GM18498 (cell line): ENCODE data around the gene LASP1NB.
"Not testable (repeated sequence)": the region's sequence is repeated elsewhere in the genome, so short reads cannot be mapped to it uniquely, and the experiment has no call there.

Source experiments
- ATAC-seq: cut with Tn5 transposase; IDR thresholded peaks from one replicate; pipeline ENCODE4 v1.9.1; 2021; ENCODE audit warnings: mild to moderate bottlenecking, moderate library complexity; ENCODE audit not compliant: unreplicated experiment

Gene LASP1NB

GRCh38 chr17:38896346-38896954 is 29.0 kb upstream of the LASP1NB start:
- ATAC-seq = no peak

GRCh38 chr17:38897176-38897575 is 28.2 kb upstream of the LASP1NB start:
- ATAC-seq = no peak

GRCh38 chr17:38897671-38898290 is 27.6 kb upstream of the LASP1NB start:
- ATAC-seq = no peak

- ATAC-seq = peak; percentile 30
These were observed 27.1 kb upstream of the LASP1NB start for GRCh38 chr17:38898291-38898679.

- ATAC-seq = peak; percentile 82
These were observed 26.5 kb upstream of the LASP1NB start for GRCh38 chr17:38898812-38899348.

GRCh38 chr17:38899421-38899820 is 26.0 kb upstream of the LASP1NB start:
- no peak for ATAC-seq

- ATAC-seq = no peak
These were observed 24.3 kb upstream of the LASP1NB start for GRCh38 chr17:38900978-38901656.

- no peak for ATAC-seq
These were observed 22.0 kb upstream of the LASP1NB start for GRCh38 chr17:38903404-38903803.

- ATAC-seq = no peak
These were observed 20.5 kb upstream of the LASP1NB start for GRCh38 chr17:38904892-38905291.

GRCh38 chr17:38905375-38905774 is 20.0 kb upstream of the LASP1NB start:
- no peak for ATAC-seq

GRCh38 chr17:38906460-38907228 is 18.8 kb upstream of the LASP1NB start:
- ATAC-seq = no peak

- no peak for ATAC-seq
These were observed 17.3 kb upstream of the LASP1NB start for GRCh38 chr17:38907930-38908675.

- no peak for ATAC-seq
These were observed 16.7 kb upstream of the LASP1NB start for GRCh38 chr17:38908676-38909181.

- ATAC-seq = no peak
These were observed 15.1 kb upstream of the LASP1NB start for GRCh38 chr17:38910325-38910724.

GRCh38 chr17:38911081-38911730 is 14.2 kb upstream of the LASP1NB start:
- no peak for ATAC-seq

GRCh38 chr17:38911731-38912081 is 13.7 kb upstream of the LASP1NB start:
- ATAC-seq = not testable (repeated sequence)

GRCh38 chr17:38912221-38912813 is 13.1 kb upstream of the LASP1NB start:
- no peak for ATAC-seq

GRCh38 chr17:38914741-38915638 is 10.4 kb upstream of the LASP1NB start:
- ATAC-seq = no peak

- ATAC-seq = no peak
These were observed 9.8 kb upstream of the LASP1NB start for GRCh38 chr17:38915639-38915995.
